Muscle layer of duodenum (tissue), 2 donors: Measurements from ENCODE around the gene WDR90.

Experiments
- H3K27ac ChIP-seq: one replicate; pipeline ENCODE4 v1.7.0; 2013; ENCODE audit warnings: mild to moderate bottlenecking, low read length
- H3K27me3 ChIP-seq: one replicate; pipeline ENCODE4 v1.7.0; 2013; ENCODE audit warnings: low read depth, mild to moderate bottlenecking, control low read depth, low read length
- H3K36me3 ChIP-seq, 2 donors: one replicate each; pipeline ENCODE4 v1.7.0; 2013; ENCODE audit warnings: low read length in 2 of 2, control low read depth in 1 of 2, mild to moderate bottlenecking in 1 of 2; ENCODE audit not compliant: insufficient read depth in 2 of 2, control insufficient read depth in 1 of 2
- H3K4me1 ChIP-seq, 2 donors: one replicate each; pipeline ENCODE4 v1.7.0; 2013; ENCODE audit warnings: low read length in 2 of 2, mild to moderate bottlenecking in 2 of 2, control low read depth in 1 of 2, moderate library complexity in 1 of 2; ENCODE audit not compliant: insufficient read depth in 2 of 2, control insufficient read depth in 1 of 2
- H3K4me3 ChIP-seq, 2 donors: one replicate each; pipeline ENCODE4 v1.7.0; 2013; ENCODE audit warnings: low read length in 2 of 2, low read depth in 1 of 2, mild to moderate bottlenecking in 1 of 2
- H3K9me3 ChIP-seq, 2 donors: one replicate each; pipeline ENCODE4 v1.7.0; 2013; ENCODE audit warnings: low read length in 2 of 2, control low read depth in 1 of 2, mild to moderate bottlenecking in 1 of 2; ENCODE audit not compliant: control insufficient read depth in 1 of 2
- donor health status: healthy.

WDR90 gene

DNA sequence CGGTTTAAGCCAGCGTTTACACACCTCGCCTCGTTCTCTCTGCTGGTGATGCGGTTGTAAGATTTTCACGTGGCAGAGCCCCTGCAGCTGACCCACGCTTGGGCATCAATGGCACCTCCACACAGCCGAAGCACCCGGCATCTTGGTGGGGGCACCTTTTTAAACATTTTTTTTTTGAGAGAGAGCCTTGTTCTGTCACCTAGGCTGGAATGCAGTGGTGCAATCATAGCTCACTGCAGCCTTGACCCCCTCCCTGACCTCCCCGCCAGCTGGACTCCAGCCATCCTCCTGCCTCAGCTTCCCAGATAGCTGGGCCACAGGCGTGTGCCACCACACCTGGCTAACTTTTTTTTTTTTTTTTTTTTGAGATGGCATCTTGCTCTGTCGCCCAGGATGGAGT lies 4.9 kb downstream of the WDR90 start:
- Histone ChIP-seq H3K36me3 (peaks cover 0 to 25% of the 10 kb centered on the region in 2 donors), H3K9me3 (no peaks in the 10 kb centered on the region)

DNA sequence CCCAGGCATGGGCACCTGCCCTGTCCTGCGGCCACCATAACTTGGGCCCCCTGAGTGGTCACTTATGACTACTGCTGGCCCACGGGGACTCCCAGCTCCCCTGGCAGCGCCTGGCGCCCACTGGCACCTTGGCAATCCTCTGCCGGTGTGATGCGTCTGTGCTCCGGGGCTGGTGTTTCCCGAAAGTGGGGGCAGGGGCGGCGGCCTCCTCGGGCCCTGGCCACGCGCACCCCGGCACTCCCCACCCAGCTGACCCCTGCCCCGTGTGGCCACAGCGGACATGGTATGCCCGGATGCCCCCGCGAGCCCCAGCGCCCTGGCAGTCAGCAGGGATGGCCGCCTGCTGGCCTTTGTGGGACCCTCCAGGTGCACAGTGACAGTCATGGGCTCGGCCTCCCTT lies 8.3 kb downstream of the WDR90 start:
- Histone ChIP-seq H3K27me3 (no peaks in the 10 kb centered on the region), H3K27ac (no peak overlapping the region), H3K36me3 (peaks cover 0 to 20% of the 10 kb centered on the region in 2 donors), H3K4me1 (peaks cover 0 to 14% of the 10 kb centered on the region in 2 donors), H3K4me3 (no peak overlapping the region), H3K9me3 (no peaks in the 10 kb centered on the region)

More for the DNA sequence above, 4.9 kb downstream of the WDR90 start:
- Histone ChIP-seq H3K27me3 (no peaks in the 10 kb centered on the region), H3K27ac (no peak overlapping the region), H3K4me1 (peaks cover 0 to 14% of the 10 kb centered on the region in 2 donors), H3K4me3 (no peak overlapping the region)

DNA sequence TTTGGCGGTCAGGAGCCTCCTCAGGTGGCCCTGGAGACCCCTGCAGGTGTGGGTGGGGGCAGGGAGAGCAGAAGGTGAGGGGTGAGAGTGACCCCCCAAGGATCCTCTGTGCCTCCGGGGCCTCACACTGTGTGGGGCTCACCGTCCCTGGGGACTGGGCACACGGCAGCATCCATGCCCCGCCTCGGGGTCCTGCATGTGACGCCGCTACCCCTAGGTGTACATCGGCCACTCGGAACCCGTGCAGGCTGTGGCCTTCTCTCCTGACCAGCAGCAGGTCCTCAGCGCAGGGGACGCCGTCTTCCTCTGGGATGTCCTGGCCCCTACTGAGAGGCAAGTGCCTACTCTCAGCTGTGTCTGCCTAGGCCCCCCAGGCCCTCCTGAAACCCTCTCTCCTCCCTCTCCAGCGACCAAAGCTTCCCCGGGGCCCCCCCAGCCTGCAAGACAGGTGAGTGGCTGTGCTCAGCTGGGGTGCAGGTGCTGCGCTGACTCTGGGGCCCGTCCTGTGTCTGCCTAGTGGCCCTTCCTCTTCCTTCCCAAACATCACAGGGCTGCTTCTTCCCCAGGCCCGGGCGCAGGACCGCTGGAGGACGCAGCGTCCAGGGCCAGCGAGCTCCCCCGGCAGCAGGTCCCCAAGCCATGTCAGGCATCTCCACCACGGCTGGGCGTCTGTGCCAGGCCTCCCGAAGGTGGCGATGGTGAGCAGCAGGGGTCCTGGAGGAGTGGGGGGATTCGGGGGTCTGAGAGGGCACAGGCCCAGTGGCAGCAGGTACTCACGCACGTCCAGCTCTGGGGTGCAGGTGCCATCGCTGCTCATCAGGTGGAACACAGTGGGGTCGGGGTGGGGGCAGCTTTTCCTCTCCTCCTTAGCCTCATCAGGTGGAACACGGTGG lies 9.8 kb downstream of the WDR90 start:
- Histone ChIP-seq H3K4me3 (no peak overlapping the region), H3K9me3 (no peaks in the 10 kb centered on the region), H3K27ac (no peak overlapping the region), H3K4me1 (peaks cover 0 to 14% of the 10 kb centered on the region in 2 donors), H3K27me3 (no peaks in the 10 kb centered on the region), H3K36me3 (peaks cover 0 to 20% of the 10 kb centered on the region in 2 donors)

DNA sequence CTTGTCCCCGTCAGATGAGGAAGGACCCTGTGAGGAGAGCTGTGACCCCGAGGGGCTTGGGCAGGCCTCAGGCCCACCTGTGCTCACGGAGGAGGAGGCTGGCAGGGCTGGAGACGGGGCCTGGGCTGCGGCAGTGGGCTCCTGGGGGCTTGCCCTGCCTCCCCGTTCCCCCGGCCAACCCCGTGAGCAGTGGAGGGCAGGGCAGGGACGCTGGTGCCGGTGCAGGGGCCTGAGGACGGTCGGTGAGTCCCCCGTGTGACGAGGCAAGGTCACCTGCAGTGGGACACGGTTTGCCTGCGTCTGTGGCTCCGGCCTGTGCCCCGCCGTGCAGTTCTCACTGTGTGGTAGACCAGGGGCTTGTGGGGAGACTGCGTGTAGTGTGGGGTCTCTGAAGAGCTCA lies 10.5 kb downstream of the WDR90 start:
- Histone ChIP-seq H3K36me3 (peaks cover 0 to 20% of the 10 kb centered on the region in 2 donors), H3K27ac (no peak overlapping the region), H3K9me3 (no peaks in the 10 kb centered on the region), H3K4me1 (peaks cover 0 to 14% of the 10 kb centered on the region in 2 donors), H3K27me3 (no peaks in the 10 kb centered on the region), H3K4me3 (no peak overlapping the region)

DNA sequence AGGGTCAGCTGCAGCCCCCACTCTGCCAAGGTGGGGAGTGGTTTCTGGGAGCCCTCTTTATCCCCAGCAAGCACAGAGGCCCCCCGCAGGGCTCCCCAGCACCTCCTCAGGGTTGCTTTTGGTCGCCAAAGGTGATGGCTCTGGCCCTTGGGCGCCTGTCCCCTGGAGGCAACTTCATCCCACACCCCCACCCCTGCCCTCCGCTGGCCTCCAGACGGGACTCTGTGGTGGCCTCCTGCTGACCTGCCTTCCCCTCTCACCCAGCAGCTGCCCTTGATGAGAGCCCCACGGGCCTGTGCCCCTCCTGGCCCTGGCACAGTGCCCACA lies 10.9 kb downstream of the WDR90 start:
- no peaks in the 10 kb centered on the region for H3K9me3 ChIP-seq

DNA sequence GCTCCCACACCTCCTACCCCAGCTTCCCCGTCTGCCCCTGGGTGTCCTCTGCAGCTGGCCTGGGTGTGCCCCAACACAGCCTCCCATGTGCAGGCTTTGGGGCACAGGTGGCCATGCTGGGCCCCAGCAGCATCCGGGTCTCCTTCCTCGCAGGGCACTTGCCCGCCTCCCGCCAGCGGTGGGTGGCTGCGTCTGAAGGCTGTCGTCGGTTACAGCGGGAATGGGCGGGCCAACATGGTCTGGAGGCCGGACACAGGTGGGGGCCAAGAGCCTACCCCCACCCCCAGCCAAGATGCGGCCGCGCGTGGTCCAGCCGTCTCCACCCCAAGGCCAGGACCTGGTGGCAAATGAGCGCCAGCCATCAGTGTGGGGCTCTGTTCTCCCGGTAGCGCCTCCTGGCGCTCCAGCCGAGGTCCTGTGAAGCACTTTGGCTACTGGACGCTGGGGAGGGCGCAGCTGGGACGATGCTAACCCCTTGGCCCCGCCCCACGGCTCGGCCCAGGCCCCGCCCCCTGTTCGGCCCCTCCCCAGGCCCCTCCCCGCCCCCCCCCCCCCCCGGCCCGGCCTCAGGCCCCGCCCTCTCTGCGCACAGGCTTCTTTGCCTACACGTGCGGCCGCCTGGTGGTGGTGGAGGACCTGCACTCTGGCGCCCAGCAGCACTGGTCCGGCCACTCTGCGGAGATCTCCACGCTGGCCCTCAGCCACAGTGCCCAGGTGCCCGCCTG lies 11.5 kb downstream of the WDR90 start:
- Histone ChIP-seq H3K4me3 (peak overlapping the region in 1 of 2 donors; percentile 35), H3K27me3 (no peaks in the 10 kb centered on the region), H3K27ac (no peak overlapping the region), H3K4me1 (peaks cover 0 to 14% of the 10 kb centered on the region in 2 donors), H3K9me3 (no peaks in the 10 kb centered on the region), H3K36me3 (peaks cover 0 to 20% of the 10 kb centered on the region in 2 donors)

More for the DNA sequence above, 10.9 kb downstream of the WDR90 start:
- Histone ChIP-seq H3K4me1 (peaks cover 0 to 14% of the 10 kb centered on the region in 2 donors), H3K27ac (no peak overlapping the region), H3K27me3 (no peaks in the 10 kb centered on the region), H3K4me3 (no peak overlapping the region), H3K36me3 (peaks cover 0 to 20% of the 10 kb centered on the region in 2 donors)

DNA sequence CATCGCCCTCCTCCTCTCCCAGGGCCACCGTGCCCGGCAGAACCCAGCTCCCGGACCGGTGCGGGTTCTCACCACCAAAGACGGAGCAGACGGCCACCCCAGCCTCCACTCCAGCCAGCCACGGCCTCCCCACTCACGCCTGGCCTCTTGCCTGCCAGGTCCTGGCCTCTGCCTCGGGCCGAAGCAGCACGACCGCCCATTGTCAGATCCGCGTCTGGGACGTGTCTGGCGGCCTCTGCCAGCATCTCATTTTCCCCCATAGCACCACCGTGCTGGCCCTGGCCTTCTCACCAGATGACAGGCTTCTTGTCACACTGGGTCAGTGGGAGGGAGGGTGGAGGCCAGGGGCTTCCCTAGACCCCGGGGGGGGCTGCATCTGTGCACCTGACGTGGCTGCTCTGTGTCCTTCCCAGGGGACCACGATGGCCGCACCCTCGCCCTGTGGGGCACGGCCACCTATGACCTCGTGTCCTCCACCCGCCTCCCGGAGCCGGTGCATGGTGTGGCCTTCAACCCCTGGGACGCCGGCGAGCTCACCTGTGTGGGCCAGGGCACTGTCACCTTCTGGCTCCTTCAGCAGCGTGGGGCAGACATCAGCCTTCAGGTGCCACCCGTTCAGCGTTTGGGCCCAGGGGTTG lies 12.1 kb downstream of the WDR90 start:
- Histone ChIP-seq H3K36me3 (peaks cover 0 to 14% of the 10 kb centered on the region in 2 donors), H3K4me3 (peak overlapping the region in 1 of 2 donors; percentile 35), H3K27me3 (no peaks in the 10 kb centered on the region), H3K27ac (no peak overlapping the region), H3K4me1 (peaks cover 0 to 14% of the 10 kb centered on the region in 2 donors), H3K9me3 (no peaks in the 10 kb centered on the region)

DNA sequence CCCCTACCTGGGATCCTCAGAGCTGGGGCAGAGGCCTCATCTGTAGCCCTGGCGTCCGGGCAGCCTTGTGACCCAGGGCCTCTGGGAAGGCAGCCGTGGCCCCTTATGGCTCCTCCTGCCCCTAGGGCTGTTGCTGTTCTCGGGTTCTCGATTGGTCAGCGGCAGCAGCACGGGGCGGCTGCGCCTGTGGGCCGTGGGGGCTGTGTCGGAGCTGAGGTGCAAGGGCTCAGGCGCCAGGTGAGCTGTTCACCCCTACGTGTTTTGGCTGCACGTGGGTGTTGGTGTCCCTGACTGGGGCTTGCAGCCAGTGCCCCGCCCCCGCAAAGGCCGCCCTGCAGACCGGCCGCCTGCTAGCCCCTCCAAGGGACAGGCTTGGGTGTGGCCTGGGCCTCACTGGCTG lies 12.9 kb downstream of the WDR90 start:
- no peaks in the 10 kb centered on the region for H3K27me3 ChIP-seq

DNA sequence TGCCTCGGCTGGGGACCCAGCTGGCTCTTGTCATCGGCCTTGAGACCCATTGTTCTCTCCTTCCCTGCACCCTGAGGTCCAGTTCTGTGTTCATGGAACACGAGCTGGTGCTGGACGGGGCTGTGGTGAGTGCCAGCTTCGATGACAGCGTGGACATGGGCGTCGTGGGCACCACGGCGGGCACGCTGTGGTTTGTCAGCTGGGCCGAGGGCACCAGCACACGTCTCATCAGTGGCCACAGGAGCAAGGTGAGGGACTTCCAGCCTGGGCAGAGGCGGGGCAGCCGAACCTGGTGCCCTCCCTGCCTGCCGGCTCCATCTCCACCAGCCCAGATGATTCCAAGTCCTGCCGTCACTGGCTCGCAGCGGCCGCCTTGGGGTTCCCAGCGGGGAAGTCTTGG lies 13.4 kb downstream of the WDR90 start:
- H3K36me3 ChIP-seq, result peaks cover 0 to 10% of the 10 kb centered on the region in 2 donors
- H3K27me3 ChIP-seq, result no peaks in the 10 kb centered on the region
- no peaks in the 10 kb centered on the region for H3K9me3 ChIP-seq
- no peak overlapping the region for H3K4me3 ChIP-seq
- peaks cover 0 to 18% of the 10 kb centered on the region in 2 donors for H3K4me1 ChIP-seq
- H3K27ac ChIP-seq, result no peak overlapping the region

More for the DNA sequence above, 12.9 kb downstream of the WDR90 start:
- no peak overlapping the region for H3K27ac ChIP-seq
- H3K4me1 ChIP-seq, result peaks cover 0 to 14% of the 10 kb centered on the region in 2 donors
- no peak overlapping the region for H3K4me3 ChIP-seq
- H3K9me3 ChIP-seq, result no peaks in the 10 kb centered on the region
- H3K36me3 ChIP-seq, result peaks cover 0 to 14% of the 10 kb centered on the region in 2 donors

DNA sequence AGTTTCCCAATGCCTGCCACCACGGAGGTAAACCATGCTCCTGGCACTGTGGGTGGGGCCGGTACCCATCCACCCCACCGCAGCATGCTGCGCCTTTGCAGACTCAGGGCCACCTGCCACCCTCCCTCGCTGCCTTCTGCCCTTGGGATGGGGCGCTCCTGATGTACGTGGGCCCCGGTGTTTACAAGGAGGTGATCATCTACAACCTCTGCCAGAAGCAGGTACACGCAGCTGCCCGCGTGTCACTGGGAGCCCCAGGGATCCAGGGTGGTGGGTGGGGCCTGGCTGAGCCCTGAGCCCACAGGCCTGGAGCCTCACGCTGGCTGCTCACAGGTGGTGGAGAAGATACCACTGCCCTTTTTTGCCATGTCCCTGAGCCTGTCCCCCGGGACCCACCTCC lies 17.4 kb downstream of the WDR90 start:
- H3K27me3 ChIP-seq, result no peaks in the 10 kb centered on the region
- H3K9me3 ChIP-seq, result no peaks in the 10 kb centered on the region
- no peak overlapping the region for H3K27ac ChIP-seq
- peaks cover 0 to 22% of the 10 kb centered on the region in 2 donors for H3K36me3 ChIP-seq
- peaks cover 3 to 19% of the 10 kb centered on the region in 2 donors for H3K4me1 ChIP-seq
- no peak overlapping the region for H3K4me3 ChIP-seq
